HK-2 (cell line): Measurements from ENCODE around the gene EMC9.

Source experiments
- DNase-seq: peaks from one replicate; pipeline ENCODE4 v3.0.0-alpha.2; 2018; ENCODE audit not compliant: unreplicated experiment

Gene EMC9

DNA sequence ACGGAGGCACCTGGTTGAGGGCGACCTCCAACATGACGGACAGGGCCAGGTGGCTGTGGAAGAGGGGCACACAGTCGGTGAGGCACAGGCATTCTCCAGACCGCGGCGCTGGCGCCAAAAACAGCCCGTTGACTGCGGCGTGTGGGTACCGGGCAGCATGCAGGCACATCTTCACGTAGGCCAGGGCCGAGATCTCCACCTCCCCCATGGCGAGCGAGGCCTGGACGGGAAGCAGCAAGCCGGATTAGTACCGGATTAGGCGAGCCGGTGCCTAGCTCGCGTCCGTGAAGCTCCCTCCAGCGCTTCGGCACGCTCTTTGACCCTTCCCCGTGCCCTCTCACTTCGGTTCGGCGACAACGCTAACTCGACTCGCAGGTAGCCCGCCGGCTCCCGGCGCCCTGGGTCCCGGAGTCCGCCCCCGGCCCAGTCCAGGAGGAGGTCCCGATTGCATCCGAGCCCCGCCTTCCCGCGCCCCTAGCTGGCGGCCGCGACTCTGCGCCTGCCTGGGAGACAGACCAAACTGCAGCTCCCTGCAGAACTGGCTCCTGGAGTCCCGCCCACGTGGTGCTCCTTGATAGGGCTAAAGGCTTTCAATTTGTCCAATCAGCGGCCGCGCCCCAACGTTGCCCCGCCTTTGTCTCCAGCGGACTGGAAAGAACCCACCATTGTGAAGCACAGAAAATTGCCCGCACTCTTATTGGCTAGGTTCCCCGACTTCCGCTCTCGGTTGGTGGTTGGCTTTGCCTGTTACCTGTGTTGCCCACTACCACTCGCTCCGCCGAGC is at the start of gene EMC9:
Gene EMC9, minus strand, starts transcription at position 495 of the 784 bp plus-strand sequence. Its CDS starts 287 bp downstream, at position 208.
- peak; percentile 99 for DNase-seq

GRCh38 chr14:24190416-24190815 is 49.0 kb upstream of the EMC9 start:
- no peak for DNase-seq

DNA sequence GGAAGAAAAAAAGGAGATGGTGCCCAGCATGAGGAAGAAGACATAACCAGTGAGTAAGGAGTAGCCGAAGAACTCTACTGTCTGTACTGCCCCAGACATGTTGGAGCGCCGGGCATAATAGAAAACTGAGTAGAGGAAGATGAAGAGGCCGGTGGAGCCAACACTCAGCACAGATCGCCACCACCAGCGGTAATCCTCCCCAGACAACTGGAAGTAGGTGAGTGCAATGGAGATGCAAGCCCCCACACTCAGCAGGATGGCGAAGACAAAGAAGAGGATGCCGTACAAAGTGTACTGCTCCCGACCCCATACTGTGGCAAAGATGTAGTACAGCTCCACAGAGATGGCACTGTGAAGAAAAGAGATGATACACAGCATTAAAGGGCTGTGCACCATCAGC is 48.1 kb upstream of the EMC9 start:
- no peak for DNase-seq

DNA sequence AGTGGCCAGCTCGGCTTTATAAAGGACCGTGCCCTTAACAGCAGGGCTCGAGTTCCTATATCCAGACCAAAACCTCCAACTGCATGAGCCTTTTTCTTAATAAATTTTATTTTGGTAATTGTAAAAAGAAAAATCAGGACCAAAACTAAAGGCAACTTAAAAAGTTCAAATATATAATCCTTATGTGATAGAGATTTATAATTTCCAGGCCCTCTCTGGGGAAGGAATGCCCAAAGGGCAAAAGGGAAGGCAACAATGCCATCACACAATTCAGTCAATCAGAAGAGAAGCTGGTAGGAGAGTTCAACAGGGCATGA is 47.6 kb upstream of the EMC9 start:
- DNase-seq, result no peak

- DNase-seq, result peak; percentile 96
These were observed 47.1 kb upstream of the EMC9 start, which contains the start of gene IPO4 for GRCh38 chr14:24188251-24189058. Gene IPO4, minus strand, starts transcription at chr14:24188816. Its CDS starts 29 bp downstream, at chr14:24188787.

GRCh38 chr14:24187539-24187915 is 46.1 kb upstream of the EMC9 start:
- no peak for DNase-seq

DNA sequence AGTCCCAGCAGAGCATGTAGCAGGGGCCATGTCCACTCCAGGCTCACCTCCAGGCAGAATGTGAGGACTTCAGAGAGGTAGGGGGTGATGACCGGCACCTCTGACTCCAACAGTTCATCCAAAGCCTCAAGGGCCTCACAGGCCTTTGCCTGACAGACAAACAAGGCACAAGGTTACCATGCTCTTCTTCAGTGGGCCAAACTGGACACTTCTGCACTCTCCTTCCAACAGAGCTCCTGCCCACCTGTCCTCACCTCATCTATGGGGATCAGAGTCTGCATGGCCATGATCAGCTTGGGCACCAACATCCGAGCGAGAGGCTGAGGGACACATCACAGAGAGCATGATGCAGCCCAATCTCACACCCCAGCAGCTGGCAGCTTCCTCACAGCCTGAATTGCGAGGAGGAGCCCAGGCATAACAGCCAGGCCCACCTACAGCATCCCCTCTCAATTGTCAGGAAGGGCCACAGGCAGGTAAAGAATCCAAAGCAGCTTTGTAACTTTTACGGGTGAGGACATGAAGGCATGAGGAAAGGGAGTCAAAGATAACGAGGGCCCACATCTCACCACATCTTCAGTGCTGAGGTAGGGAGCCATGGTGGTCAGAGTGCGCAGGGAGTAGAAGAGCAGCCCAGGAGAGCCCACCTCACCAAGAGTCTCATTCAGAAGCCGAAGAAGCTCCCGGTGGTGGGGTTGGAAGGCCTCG is 45.6 kb upstream of the EMC9 start:
- DNase-seq, result no peak

GRCh38 chr14:24185741-24186140 is 44.4 kb upstream of the EMC9 start:
- DNase-seq, result no peak

GRCh38 chr14:24185026-24185425 is 43.6 kb upstream of the EMC9 start:
- no peak for DNase-seq

DNA sequence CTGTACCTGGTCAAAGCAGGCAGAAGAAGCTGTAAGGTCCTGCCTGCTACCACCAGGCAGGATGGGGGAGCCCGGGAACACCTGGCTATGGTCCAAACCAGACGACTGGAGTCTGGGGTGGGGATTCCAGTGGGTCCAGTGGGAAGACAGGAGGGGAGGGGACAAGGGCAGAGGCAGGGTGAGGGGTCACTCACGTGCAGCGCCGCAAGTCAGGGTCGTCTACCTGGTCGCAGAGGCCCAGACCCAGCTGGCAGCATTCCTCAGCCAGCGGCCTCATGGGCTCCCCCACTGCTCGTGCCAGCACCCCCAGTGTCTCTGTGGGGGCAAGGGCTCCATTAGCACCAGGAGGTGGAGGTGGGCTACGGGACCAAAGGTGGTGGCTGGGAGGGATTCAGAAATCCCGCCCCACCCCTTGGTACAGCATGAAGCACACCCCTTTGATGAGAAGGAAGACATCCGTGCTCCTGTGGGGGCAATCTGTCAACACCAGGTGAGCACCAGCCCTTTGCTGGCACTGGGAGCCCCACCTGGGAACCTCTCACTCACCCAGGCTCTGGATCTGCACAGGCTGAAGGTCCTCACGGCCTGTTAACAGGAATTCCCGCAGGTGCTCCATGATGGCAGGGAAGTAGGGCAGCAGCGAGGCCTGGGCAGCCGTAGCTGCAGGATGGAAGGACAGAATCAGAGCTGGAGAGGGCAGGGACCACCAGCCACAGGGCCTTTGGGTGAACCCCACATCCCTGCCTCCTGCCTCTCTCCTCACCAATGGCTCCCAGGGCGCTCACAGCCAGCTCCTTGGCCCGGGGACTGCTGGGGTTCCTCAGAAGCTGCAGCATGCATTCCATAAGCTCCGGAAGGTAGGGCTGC is 42.9 kb upstream of the EMC9 start:
- no peak for DNase-seq

DNA sequence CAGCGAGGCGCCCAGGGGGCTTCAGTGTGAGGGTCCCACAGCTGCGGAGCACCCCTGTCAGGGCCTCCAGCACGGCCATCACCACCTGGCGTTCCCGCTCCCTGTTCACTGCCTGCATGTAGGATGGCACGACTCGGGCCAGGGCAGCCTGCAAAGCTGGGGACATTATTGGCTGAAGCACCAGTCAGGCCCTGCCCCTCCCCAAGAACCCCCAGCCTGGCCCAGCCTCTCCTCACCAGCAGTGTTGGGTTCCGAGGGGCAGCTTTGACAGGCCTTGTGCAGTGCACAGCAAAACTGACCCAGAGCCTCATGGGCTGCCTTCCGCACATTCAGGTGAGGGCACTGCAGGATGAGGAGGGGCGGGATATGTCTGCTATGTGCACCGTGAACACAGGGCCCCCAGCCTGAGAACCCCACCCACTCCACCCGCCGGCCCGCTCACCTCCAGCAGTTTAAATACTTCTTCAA is 41.7 kb upstream of the EMC9 start:
- DNase-seq, result no peak

DNA sequence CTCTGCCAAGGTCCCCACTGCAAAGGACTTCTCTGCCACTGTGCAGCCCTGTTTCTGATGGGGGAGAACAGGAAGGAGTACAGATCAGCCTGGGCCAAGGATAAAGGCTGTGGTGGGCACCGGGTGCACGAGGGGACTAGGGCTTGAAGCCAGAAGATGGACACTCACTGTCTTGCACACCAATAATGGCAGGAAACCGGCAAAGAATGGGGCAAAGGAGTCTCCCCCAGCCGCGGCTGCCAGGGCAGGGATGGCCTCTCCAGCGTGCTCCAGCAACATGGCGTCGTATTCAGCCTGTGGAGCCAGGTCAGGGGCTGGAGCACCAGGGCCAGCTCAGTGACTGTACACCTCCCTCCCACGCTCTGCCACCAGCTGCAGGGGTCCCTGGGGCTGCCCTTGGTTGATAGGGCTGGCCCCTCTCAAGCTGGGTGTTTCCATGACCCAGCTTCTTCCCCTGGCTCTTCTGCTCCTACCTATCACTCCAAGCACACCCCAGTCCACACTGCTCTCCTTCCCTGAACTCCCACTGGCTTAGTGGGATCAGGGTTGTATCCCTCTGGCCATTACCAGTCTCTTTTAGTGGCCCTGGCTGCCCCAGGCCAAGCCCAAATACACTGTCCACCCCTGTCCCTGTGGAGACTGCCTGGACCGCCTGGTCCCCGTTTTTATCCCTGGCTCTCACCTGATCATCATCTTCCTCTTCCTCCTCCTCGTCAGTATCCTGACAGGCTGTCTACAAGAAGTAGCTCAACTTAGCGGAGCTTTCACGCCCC is 40.9 kb upstream of the EMC9 start:
- DNase-seq, result no peak

DNA sequence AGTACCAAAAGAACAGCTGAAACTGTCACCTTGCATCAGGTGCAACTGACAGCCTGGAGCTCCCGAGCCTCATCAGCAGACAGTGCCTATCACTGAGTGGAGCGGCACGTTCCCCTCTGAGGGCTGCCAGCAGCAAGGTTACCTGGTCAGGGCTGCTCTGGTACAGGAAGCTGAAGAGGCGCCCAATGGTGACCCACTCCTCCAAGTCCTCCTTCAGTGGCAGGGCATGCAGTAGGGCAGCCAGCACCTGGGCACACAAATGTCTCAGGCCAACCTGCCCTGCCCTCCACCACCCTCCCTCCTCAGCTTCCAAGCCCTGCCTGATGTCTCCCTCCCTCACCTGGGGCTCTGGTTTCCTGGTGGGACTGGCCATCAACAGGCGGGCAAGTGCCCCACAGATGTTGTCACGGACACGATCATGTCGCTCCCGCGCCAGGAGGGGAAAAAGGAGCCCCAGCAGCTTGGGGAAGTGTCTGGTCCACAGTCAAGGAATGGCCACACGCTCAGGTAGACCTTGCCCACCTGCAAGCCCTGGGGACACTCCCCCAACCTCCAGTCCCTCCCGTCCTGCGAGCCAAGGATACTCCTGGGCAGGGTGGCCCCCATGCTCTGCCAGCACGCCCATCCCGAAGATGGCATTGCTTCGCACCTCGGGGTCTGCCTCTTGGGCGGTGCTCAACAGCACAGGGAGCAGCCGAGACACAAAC is 40.1 kb upstream of the EMC9 start:
- no peak for DNase-seq

DNA sequence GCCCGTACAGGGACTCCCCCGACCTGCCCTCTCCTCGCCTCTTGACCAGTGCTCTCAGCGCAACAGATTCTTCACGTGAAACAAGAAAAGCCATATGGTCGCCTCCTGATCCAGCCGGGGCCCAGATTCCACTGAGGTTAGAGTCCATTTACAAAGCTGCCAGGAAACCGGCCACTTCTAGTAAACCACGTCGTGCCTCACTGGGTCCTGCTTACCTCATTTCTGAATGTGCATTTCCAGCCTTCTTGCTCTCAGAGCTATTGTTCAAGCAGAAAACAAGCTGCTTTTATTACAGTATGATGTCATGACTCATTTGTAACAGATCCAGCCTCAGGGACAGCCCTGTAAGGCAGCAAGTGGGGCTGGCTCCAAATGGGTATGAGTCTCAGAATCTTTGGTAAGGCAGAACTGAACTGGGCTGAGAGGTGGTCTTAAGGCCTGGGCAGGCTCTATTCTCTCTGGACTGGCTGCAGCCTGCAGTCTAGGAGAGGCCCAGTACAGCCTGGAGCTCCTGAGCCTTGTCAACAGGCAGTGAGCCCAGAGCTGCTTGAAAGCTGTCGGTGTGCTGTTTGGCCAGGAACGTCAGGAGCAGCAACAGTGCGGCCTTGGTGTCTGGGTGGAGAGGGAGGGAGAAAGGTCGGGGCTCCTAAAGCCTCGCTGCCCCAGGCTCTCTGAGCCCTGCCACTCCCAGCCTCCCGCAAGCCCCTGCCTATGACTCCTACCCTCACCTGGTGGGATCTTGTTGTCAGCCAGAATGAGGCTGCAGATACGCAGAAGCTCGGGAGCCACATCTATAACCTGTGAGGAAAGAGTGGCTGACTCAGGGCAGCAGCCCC is 38.8 kb upstream of the EMC9 start:
- DNase-seq, result peak; percentile 65

DNA sequence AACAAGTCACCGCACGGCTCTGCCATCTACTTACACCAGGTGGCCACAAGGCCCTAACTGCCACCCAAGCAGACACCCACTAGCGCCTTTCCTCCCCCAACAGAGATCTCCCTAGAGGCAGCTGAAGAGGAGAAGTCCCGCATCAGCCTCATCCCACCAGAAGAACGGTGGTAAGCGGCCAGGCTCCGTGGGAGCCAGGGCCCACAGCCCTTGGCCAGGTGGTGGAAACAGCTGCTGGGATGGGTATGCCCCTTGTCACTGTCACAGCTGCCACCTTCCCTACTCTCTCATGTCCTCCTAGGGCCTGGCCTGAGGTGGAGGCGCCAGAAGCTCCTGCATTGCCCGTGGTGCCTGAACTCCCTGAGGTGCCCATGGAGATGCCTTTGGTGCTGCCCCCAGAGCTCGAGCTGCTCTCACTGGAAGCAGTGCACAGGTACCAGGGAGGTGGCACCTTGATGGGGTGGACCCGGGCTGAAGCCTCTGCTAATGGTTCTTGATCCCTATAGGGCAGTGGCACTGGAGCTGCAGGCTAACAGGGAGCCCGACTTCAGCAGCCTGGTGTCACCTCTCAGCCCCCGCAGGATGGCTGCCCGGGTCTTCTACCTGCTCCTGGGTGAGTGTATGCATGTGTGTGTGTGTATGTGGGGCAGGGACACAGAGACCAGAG is 38.0 kb upstream of the EMC9 start:
- DNase-seq, result no peak

GRCh38 chr14:24178399-24179178 is 37.2 kb upstream of the EMC9 start:
- no peak for DNase-seq

DNA sequence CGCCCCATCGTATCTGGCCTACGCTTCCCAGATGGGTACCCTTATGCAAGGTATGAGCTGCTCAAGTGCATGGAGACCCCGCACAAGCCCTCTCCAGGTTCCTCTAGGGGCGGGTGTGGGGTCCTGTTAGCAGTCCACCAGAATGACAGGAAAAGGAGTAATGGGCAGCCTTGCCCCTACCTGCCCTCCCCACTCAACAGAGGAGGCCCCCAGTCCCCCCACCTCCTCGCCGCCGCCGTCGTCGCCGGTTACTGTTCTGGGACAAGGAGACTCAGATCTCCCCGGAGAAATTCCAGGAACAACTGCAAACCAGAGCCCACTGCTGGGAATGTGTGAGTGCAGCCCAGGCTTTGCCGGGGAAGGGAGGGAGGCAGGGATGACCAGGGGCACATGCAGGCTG is 36.5 kb upstream of the EMC9 start:
- DNase-seq, result no peak
